HepG2 (cell line): ENCODE results near the gene FNDC3B. TPM values are rescaled to one million over a fixed set of nuclear protein-coding genes. Genes with fewer than 3 reads are reported as not detected.
A peak's percentile ranks its signal among the peaks of the same experiment; 100 is the strongest.

Experiments used
- ATAC-seq: fragments of 200-7000 bp; cut with Tn5 transposase; 3 replicates; pipeline ENCODE4 v1.9.1; 2020; ENCODE audit warnings: mild to moderate bottlenecking, moderate library complexity
- BruUV-seq: library from RNA; stranded (reverse); fragments of 400-500 nt; replicated peaks from 2 replicates; lab custom pipeline; 2021; lab: Mats Ljungman, UMichigan
- CTCF ChIA-PET: fragments of 300-600 bp; formaldehyde crosslinking; extraction: SDS; loops from one replicate; lab custom pipeline; 2021; ENCODE audit warnings: low total read pairs, inconsistent platforms, low intra/inter-chr PET ratio; lab: Yijun Ruan, JAX
- POLR2A ChIA-PET: fragments of 350-600 bp; sonication (Branson Sonifier 250); formaldehyde crosslinking; loops from one replicate; lab custom pipeline; 2020; ENCODE audit warnings: antibody characterized with exemption, inconsistent platforms; lab: Yijun Ruan, JAX
- DNase-seq: peaks from one replicate; pipeline ENCODE4 v3.0.0-alpha.2; 2015; ENCODE audit warnings: low spot score
- FAIRE-seq: peaks from 3 replicates; lab custom pipeline; 2011; peaks lifted over from hg19 to GRCh38; lab: Jason Lieb, UNC
- H2AFZ ChIP-seq: one replicate; pipeline ENCODE4 v1.6.1; 2011; ENCODE audit warnings: low read length, inconsistent platforms
- H3K27ac ChIP-seq: fragments of 300-600 bp; 3 replicates; pipeline ENCODE4 v1.8.0; 2011; ENCODE audit warnings: mixed run types, mild to moderate bottlenecking, mixed read lengths, low read length, inconsistent platforms; ENCODE audit not compliant: insufficient read depth; ENCODE audit errors: extremely low read length
- H3K27me3 ChIP-seq, 2 experiments: fragments of 200-600 bp in 1 of 2; 2 replicates in 1 of 2; 3 replicates in 1 of 2; pipeline versions ENCODE4 v1.6.0 to v1.8.0; 2011; ENCODE audit warnings: low read length in 2 of 2, mild to moderate bottlenecking in 2 of 2, moderate library complexity in 2 of 2, inconsistent platforms in 1 of 2; ENCODE audit not compliant: insufficient read depth in 2 of 2, control insufficient read depth in 1 of 2
- H3K36me3 ChIP-seq, 2 experiments: fragments of 200-600 bp in 1 of 2; replicated peaks in 1 of 2; 2 replicates in 1 of 2; 3 replicates in 1 of 2; pipeline versions ENCODE4 v1.5.1 to v1.8.0; 2011; ENCODE audit warnings: low read length in 2 of 2, inconsistent platforms in 1 of 2; ENCODE audit not compliant: insufficient read depth in 2 of 2, control insufficient read depth in 1 of 2
- H3K4me1 ChIP-seq: 2 replicates; pipeline ENCODE4 v1.5.1; 2012; ENCODE audit warnings: low read length, inconsistent platforms; ENCODE audit not compliant: insufficient read depth
- H3K4me2 ChIP-seq: 2 replicates; pipeline ENCODE4 v1.6.0; 2011; ENCODE audit warnings: low read depth, low read length, inconsistent platforms
- H3K4me3 ChIP-seq, 3 experiments: fragments of 200-600 bp in 1 of 3; sonication (generic), shearing (Covaris generic) in 1 of 3; replicated peaks in 1 of 3; 2 replicates each; pipeline ENCODE4 v1.5.1; 2011 to 2016; ENCODE audit warnings: low read length in 3 of 3, inconsistent platforms in 2 of 3, low read depth in 2 of 3, mild to moderate bottlenecking in 2 of 3, control low read depth in 1 of 3, mixed read lengths in 1 of 3; ENCODE audit not compliant: insufficient read depth in 1 of 3
- H3K79me2 ChIP-seq: one replicate; pipeline ENCODE4 v1.6.1; 2011; ENCODE audit warnings: low read length, inconsistent platforms; ENCODE audit not compliant: insufficient read depth
- H3K9ac ChIP-seq: 2 replicates; pipeline ENCODE4 v1.6.0; 2011; ENCODE audit warnings: mild to moderate bottlenecking, low read depth, low read length, inconsistent platforms; ENCODE audit not compliant: insufficient read depth
- H3K9me3 ChIP-seq: 2 replicates; pipeline ENCODE4 v1.5.1; 2012; ENCODE audit warnings: mild to moderate bottlenecking, low read length
- H4K20me1 ChIP-seq: 2 replicates; pipeline ENCODE4 v1.6.0; 2011; ENCODE audit warnings: inconsistent platforms, mild to moderate bottlenecking, low read length, moderate library complexity; ENCODE audit not compliant: insufficient read depth
- AGO1 ChIP-seq: fragments of 200-400 bp; formaldehyde crosslinking; IDR thresholded peaks from 2 replicates; pipeline ENCODE4 v1.6.1; 2017; ENCODE audit warnings: mild to moderate bottlenecking, low read depth, low read length, moderate library complexity; ENCODE audit not compliant: poor library complexity, severe bottlenecking
- AGO2 ChIP-seq: fragments of 200-400 bp; formaldehyde crosslinking; optimal IDR thresholded peaks from 2 replicates; pipeline ENCODE3; 2017; ENCODE audit warnings: mild to moderate bottlenecking, low read depth, low read length, moderate library complexity
- CHCHD3 ChIP-seq: sonication (generic); formaldehyde crosslinking; IDR thresholded peaks from 2 replicates; pipeline ENCODE4 v1.8.0; 2022; ENCODE audit warnings: mild to moderate bottlenecking, missing genetic modification reagents, moderate library complexity
- ETS1 ChIP-seq: sonication (generic); formaldehyde crosslinking; IDR thresholded peaks from 2 replicates; pipeline ENCODE4 v1.4.0; 2020; ENCODE audit warnings: missing genetic modification reagents
- GPN1 ChIP-seq: sonication (generic); formaldehyde crosslinking; IDR thresholded peaks from 2 replicates; pipeline ENCODE4 v1.5.1; 2020; ENCODE audit warnings: missing genetic modification reagents, borderline replicate concordance
- MED8 ChIP-seq: sonication (generic); formaldehyde crosslinking; IDR thresholded peaks from 2 replicates; pipeline ENCODE4 v1.8.1; 2023; ENCODE audit warnings: mild to moderate bottlenecking, missing genetic modification reagents; ENCODE audit not compliant: insufficient replicate concordance
- MNT ChIP-seq: fragments of 450-650 bp; IDR thresholded peaks from 2 replicates; pipeline ENCODE4 v1.6.1; 2016
- NAIF1 ChIP-seq: sonication (generic); formaldehyde crosslinking; IDR thresholded peaks from 2 replicates; pipeline ENCODE4 v1.5.0; 2020; ENCODE audit warnings: mild to moderate bottlenecking, missing genetic modification reagents, borderline replicate concordance
- NCOA1 ChIP-seq: sonication (generic); formaldehyde crosslinking; IDR thresholded peaks from 2 replicates; pipeline ENCODE4 v1.9.0; 2021; ENCODE audit warnings: missing genetic modification reagents
- NCOA2 ChIP-seq: sonication (generic); formaldehyde crosslinking; IDR thresholded peaks from 2 replicates; pipeline ENCODE4 v1.8.0; 2022; ENCODE audit warnings: inconsistent platforms
- NFE2L2 ChIP-seq: fragments of 150-350 bp; IDR thresholded peaks from 2 replicates; pipeline ENCODE4 v1.6.1; 2014; ENCODE audit warnings: low read length
- NR2F2 ChIP-seq: IDR thresholded peaks from 2 replicates; pipeline ENCODE4 v1.6.1; 2012; ENCODE audit warnings: low read depth, inconsistent platforms, borderline replicate concordance
- PAF1 ChIP-seq: IDR thresholded peaks from 2 replicates; pipeline ENCODE4 v1.6.1; 2016; ENCODE audit warnings: missing genetic modification reagents, missing compliant biosample characterization
- SIN3B ChIP-seq: fragments of 150-350 bp; IDR thresholded peaks from 2 replicates; pipeline ENCODE4 v1.6.1; 2014; ENCODE audit warnings: low read length
- ZFP82 ChIP-seq: sonication (generic); formaldehyde crosslinking; IDR thresholded peaks from 2 replicates; pipeline ENCODE4 v1.5.1; 2020; ENCODE audit warnings: mild to moderate bottlenecking, missing genetic modification reagents, borderline replicate concordance
- ZMYM4 ChIP-seq: sonication (generic); formaldehyde crosslinking; IDR thresholded peaks from 2 replicates; pipeline ENCODE4 v1.8.1; 2023; ENCODE audit warnings: mild to moderate bottlenecking, missing genetic modification reagents
- ZNF17 ChIP-seq: sonication (generic); formaldehyde crosslinking; IDR thresholded peaks from 2 replicates; pipeline ENCODE4 v1.5.0; 2020; ENCODE audit warnings: mild to moderate bottlenecking, missing genetic modification reagents
- ZNF547 ChIP-seq: sonication (generic); formaldehyde crosslinking; IDR thresholded peaks from 2 replicates; pipeline ENCODE4 v1.5.1; 2020; ENCODE audit warnings: mild to moderate bottlenecking, missing genetic modification reagents
- ZNF660 ChIP-seq: sonication (generic); formaldehyde crosslinking; IDR thresholded peaks from 2 replicates; pipeline ENCODE4 v1.5.1; 2020; ENCODE audit warnings: mild to moderate bottlenecking, low read depth, missing genetic modification reagents, borderline replicate concordance
- ZNF841 ChIP-seq: sonication (generic); formaldehyde crosslinking; IDR thresholded peaks from 2 replicates; pipeline ENCODE4 v1.8.1; 2023; ENCODE audit warnings: missing genetic modification reagents, borderline replicate concordance
- ZNF891 ChIP-seq: sonication (generic); formaldehyde crosslinking; IDR thresholded peaks from 2 replicates; pipeline ENCODE4 v1.5.0; 2020; ENCODE audit warnings: mild to moderate bottlenecking, missing genetic modification reagents
- WGBS: methylation state at CpG from one replicate; pipeline ENCODE4 v1.1.6; 2017; ENCODE audit warnings: low lambda C conversion rate; 5-methylcytosine and 5-hydroxymethylcytosine counted together
- in situ Hi-C: cut with HindIII; loops from 2 replicates; pipeline ENCODE4 v1.10.0; 2017; ENCODE audit warnings: low pct_unique_long_range_greater_than_20kb; ENCODE audit not compliant: extremely low pct_ligation_motif_present
- intact Hi-C: fragments of 100-400 bp; cut with micrococcal nuclease; formaldehyde crosslinking; loops from one replicate; pipeline ENCODE4 v1.10.0; 2022; ENCODE audit not compliant: unreplicated experiment
- polyA plus RNA-seq, 8 experiments: library from polyadenylated mRNA; depleted of rRNA in 3 of 8; stranded (reverse) in 7 of 8; unstranded in 1 of 8; fragments of >200 nt; fragmentation: Illumina TruSeq in 4 of 8; extraction: Trizol in 4 of 8; gene quantifications; 2 replicates each; pipeline versions ENCODE4 v1.2.1 to v1.2.3, GENCODE V29; 2011 to 2016; ENCODE audit warnings: low read depth in 4 of 8, missing spikeins in 1 of 8, mixed read lengths in 1 of 8; ENCODE audit not compliant: insufficient read depth in 1 of 8
- total RNA-seq, 5 experiments: library from RNA; depleted of rRNA; stranded (reverse); fragments of >200 nt; fragmentation: Illumina TruSeq; extraction: Trizol; gene quantifications; 2 replicates each; pipeline ENCODE4 v1.2.3, GENCODE V29; 2016; ENCODE audit warnings: low read depth in 1 of 5

The FNDC3B gene
- total and polyA plus RNA-seq, 2 of the 13 experiments (the other 11 are each of a cell fraction or from before 2014, with no cell fraction given): 74.8 to 103 TPM

- TF ChIP-seq ETS1 (CRISPR knock-in tag) (no peak), MNT (no peak), PAF1 (0 out of 2 replicates have a peak, but pooled peaks have one; percentile 39), SIN3B (no peak)
- TF ChIP-seq, all 625 proteins: peak for 5
Observed at GRCh38 chr3:172411478-172411947, 372.1 kb downstream of the FNDC3B start (continued).

- in situ Hi-C loops (no loop called here), intact Hi-C loops (loop anchor here (1.0 kb wide), 1 partner anchor 115 kb away; no protein-coding TSS in a partner anchor)
- DNase-seq (no peak), ATAC-seq (no peak), FAIRE-seq (no peak)
- no peaks in the 10 kb centered on the region; a peak in 1 of 5 replicates for H3K27me3 ChIP-seq
- no peak overlapping the region for H3K27ac ChIP-seq
- H2AFZ ChIP-seq: no peak overlapping the region
- no TSS peak for BruUV-seq
- no peaks in the 10 kb centered on the region for H3K4me1 ChIP-seq
- H3K36me3 ChIP-seq: no peaks in the 10 kb centered on the region
- no peaks in the 10 kb centered on the region for H4K20me1 ChIP-seq
- WGBS: 53% methylated on average over 5 of the region's 5 CpGs
- no peaks in the 10 kb centered on the region for H3K79me2 ChIP-seq
- H3K9ac ChIP-seq: no peak overlapping the region
- H3K9me3 ChIP-seq: no peaks in the 10 kb centered on the region
- no peak overlapping the region for H3K4me3 ChIP-seq
- CTCF ChIA-PET: no interaction called here
- no peak for TF ChIP-seq MED8 (CRISPR knock-in tag)
- no peak for TF ChIP-seq AGO2
- TF ChIP-seq CHCHD3 (CRISPR knock-in tag): no peak
- TF ChIP-seq AGO1: no peak
- TF ChIP-seq ZNF841 (CRISPR knock-in tag): no peak
- TF ChIP-seq ZNF17 (CRISPR knock-in tag): no peak
- no peak for TF ChIP-seq NAIF1 (CRISPR knock-in tag)
- no peak for TF ChIP-seq NCOA2 (CRISPR knock-in tag)
- no peak for TF ChIP-seq NR2F2
- no peak for TF ChIP-seq ZFP82 (CRISPR knock-in tag)
- no peak for TF ChIP-seq ZMYM4 (CRISPR knock-in tag)
- no peak for TF ChIP-seq NFE2L2
- no peak for TF ChIP-seq NCOA1 (CRISPR knock-in tag)
- TF ChIP-seq ZNF891 (CRISPR knock-in tag): no peak
- TF ChIP-seq ZNF547 (CRISPR knock-in tag): no peak
- no peak for TF ChIP-seq GPN1 (CRISPR knock-in tag)
- no peak for TF ChIP-seq ZNF660 (CRISPR knock-in tag)
- POLR2A ChIA-PET: no interaction called here
- H3K4me2 ChIP-seq: no peak overlapping the region
Observed at GRCh38 chr3:172415323-172415722, 375.9 kb downstream of the FNDC3B start.
